Upper lobe of left lung (tissue), 4 donors: Measurements from ENCODE around the gene PARVA.

ENCODE experiments used
- CTCF ChIP-seq, 6 experiments: fragments of 450-650 bp in 4 of 6; fragments of 200-600 bp in 2 of 6; sonication (generic) in 2 of 6; IDR thresholded peaks; one replicate each; pipeline ENCODE4 v1.5.1; 2016 to 2019; ENCODE audit warnings: antibody characterized with exemption in 6 of 6
- EP300 ChIP-seq, 4 donors: sonication (generic); formaldehyde crosslinking; IDR thresholded peaks; one replicate each; pipeline ENCODE4 v1.5.1; 2017; ENCODE audit warnings: antibody characterized with exemption in 4 of 4, control low read depth in 2 of 4
- POLR2A ChIP-seq, 4 donors: fragments of 450-650 bp; IDR thresholded peaks; one replicate each; pipeline ENCODE4 v1.5.1; 2016 to 2017; ENCODE audit warnings: antibody characterized with exemption in 4 of 4, mild to moderate bottlenecking in 2 of 4

GRCh38 chr11:12414611-12415010 lies 37.2 kb downstream of the PARVA start:
- TF ChIP-seq CTCF (IDR thresholded peaks at IDR 0.05) (no peak), POLR2A (IDR thresholded peaks at IDR 0.05) (no peak), EP300 (IDR thresholded peaks at IDR 0.05) (no peak)
